Suprapubic skin (tissue), 4 donors: ENCODE data around the gene PDE9A.

Source experiments
- POLR2A ChIP-seq, 2 donors: fragments of 450-650 bp; IDR thresholded peaks; one replicate each; pipeline ENCODE4 v1.6.1; 2017; ENCODE audit warnings: antibody characterized with exemption in 2 of 2, mild to moderate bottlenecking in 2 of 2, moderate library complexity in 2 of 2
- POLR2AphosphoS5 ChIP-seq, 3 donors: sonication (generic); formaldehyde crosslinking; IDR thresholded peaks; one replicate each; pipeline ENCODE4 v1.6.1; 2017; ENCODE audit warnings: antibody characterized with exemption in 3 of 3
- TF ChIP-seq, protein P1 (sequence below), 2 donors: fragments of 200-600 bp in 1 of 2; fragments of 450-650 bp in 1 of 2; sonication (generic) in 1 of 2; IDR thresholded peaks; one replicate each; pipeline ENCODE4 v1.5.1; 2016 to 2019; ENCODE audit warnings: antibody characterized with exemption in 2 of 2, mild to moderate bottlenecking in 1 of 2, moderate library complexity in 1 of 2

- TF ChIP-seq, protein P1, sequence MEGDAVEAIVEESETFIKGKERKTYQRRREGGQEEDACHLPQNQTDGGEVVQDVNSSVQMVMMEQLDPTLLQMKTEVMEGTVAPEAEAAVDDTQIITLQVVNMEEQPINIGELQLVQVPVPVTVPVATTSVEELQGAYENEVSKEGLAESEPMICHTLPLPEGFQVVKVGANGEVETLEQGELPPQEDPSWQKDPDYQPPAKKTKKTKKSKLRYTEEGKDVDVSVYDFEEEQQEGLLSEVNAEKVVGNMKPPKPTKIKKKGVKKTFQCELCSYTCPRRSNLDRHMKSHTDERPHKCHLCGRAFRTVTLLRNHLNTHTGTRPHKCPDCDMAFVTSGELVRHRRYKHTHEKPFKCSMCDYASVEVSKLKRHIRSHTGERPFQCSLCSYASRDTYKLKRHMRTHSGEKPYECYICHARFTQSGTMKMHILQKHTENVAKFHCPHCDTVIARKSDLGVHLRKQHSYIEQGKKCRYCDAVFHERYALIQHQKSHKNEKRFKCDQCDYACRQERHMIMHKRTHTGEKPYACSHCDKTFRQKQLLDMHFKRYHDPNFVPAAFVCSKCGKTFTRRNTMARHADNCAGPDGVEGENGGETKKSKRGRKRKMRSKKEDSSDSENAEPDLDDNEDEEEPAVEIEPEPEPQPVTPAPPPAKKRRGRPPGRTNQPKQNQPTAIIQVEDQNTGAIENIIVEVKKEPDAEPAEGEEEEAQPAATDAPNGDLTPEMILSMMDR (IDR thresholded peaks at IDR 0.05) = no peak
- TF ChIP-seq POLR2A (IDR thresholded peaks at IDR 0.05) (no peak), POLR2AphosphoS5 (IDR thresholded peaks at IDR 0.05) (no peak)
Measured at GRCh38 chr21:42640486-42640885, 12.9 kb upstream of the PDE9A start.
